Cardiac fibroblast (primary cell): ENCODE results near the gene ZNF567.
A peak's percentile ranks its signal among the peaks of the same experiment; 100 is the strongest.
"Not testable (repeated sequence)": the region's sequence is repeated elsewhere in the genome, so short reads cannot be mapped to it uniquely, and the experiment has no call there.

Experiments used
- DNase-seq, 2 donors: peaks; one replicate each; pipeline versions ENCODE4 v3.0.0 to v3.0.0-alpha.2; 2010; ENCODE audit warnings: low read depth in 2 of 2
- H3K4me3 ChIP-seq, 2 donors: replicated peaks in 1 of 2; 1 replicate in 1 of 2; 2 replicates in 1 of 2; pipeline ENCODE4 v1.5.1; 2011; ENCODE audit warnings: low read depth in 2 of 2, low read length in 2 of 2, mild to moderate bottlenecking in 2 of 2, moderate library complexity in 1 of 2
- CTCF ChIP-seq: IDR thresholded peaks from one replicate; pipeline ENCODE4 v1.5.1; 2011; ENCODE audit warnings: low read depth, mild to moderate bottlenecking, low read length, inconsistent platforms

ZNF567 gene

GRCh38 chr19:36707134-36707533, 19.7 kb downstream of the ZNF567 start:
- no peak for DNase-seq
- TF ChIP-seq CTCF, result no peak
- no peak overlapping the region for H3K4me3 ChIP-seq

- TF ChIP-seq CTCF, result no peak
- DNase-seq, result no peak
- no peak overlapping the region for H3K4me3 ChIP-seq
Observed at GRCh38 chr19:36709423-36709822, 22.0 kb downstream of the ZNF567 start.

GRCh38 chr19:36719687-36720556, 32.5 kb downstream of the ZNF567 start:
- H3K4me3 ChIP-seq, result no peak overlapping the region
- peak; percentile 2 to 28 for DNase-seq
- no peak for TF ChIP-seq CTCF

GRCh38 chr19:36736166-36736565, 48.8 kb downstream of the ZNF567 start:
- not testable (repeated sequence) for H3K4me3 ChIP-seq, DNase-seq

GRCh38 chr19:36745870-36746269, 58.5 kb downstream of the ZNF567 start:
- TF ChIP-seq CTCF, result no peak
- no peak overlapping the region for H3K4me3 ChIP-seq
- no peak for DNase-seq

- no peak for TF ChIP-seq CTCF
- DNase-seq, result no peak
- no peak overlapping the region for H3K4me3 ChIP-seq
Observed at GRCh38 chr19:36747750-36748149, 60.3 kb downstream of the ZNF567 start.

GRCh38 chr19:36748431-36749275, 61.2 kb downstream of the ZNF567 start:
- TF ChIP-seq CTCF, result no peak
- H3K4me3 ChIP-seq, result no peak overlapping the region
- DNase-seq, result no peak

- H3K4me3 ChIP-seq, DNase-seq: not testable (repeated sequence)
Observed at GRCh38 chr19:36749613-36750012, 62.2 kb downstream of the ZNF567 start.
